Measurements from ENCODE around the gene CNNM1. TPM values are rescaled to one million over a fixed set of nuclear protein-coding genes. Genes with fewer than 3 reads are reported as not detected.
A peak's percentile ranks its signal among the peaks of the same experiment; 100 is the strongest.

Gene CNNM1
- total RNA-seq, 2 donors from 2014 or later, result 0.15 to 0.16 TPM

DNA sequence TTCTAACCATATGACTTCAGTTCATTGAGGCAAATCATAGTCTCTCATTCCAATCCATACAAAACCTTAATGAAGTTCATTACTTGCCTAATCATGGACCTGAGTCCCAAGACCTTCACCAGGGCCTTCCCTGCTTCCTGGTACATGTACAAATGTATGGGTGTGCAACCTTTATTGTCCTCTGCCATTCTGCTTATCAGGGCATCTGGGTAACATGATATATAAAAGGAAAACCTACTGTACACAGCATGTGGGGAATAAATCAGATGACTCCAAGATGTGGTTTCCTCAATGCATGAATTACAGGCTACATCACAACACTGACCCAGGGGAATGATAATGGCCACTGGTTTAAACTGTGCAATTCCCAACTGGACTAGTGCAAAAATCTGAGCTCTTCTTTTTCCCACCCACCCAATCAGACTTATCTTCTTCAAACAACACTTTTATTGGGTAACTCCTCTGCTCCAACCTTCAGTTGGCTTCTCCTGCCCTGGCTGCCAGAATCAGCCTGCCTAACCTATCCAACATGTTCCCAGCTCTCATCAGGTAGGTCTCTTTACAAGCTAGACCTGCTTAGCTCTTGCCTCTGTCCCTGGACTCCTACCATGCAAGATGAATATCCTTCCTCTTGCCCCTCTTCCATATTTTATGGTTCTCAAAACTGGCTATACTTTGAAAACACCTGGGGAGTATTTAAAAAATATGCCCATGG lies 89.9 kb downstream of the CNNM1 start:
- peaks cover 12% of the 10 kb centered on the region for H3K36me3 Mint-ChIP-seq (ENCODE audit: low read depth)
- H3K4me1 Mint-ChIP-seq, result peaks cover 7% of the 10 kb centered on the region
- no peaks in the 10 kb centered on the region for H3K27me3 Mint-ChIP-seq
- ATAC-seq (no peak), DNase-seq (no peak)
- no peak overlapping the region for H3K4me3 Mint-ChIP-seq
- no peak overlapping the region for H3K27ac Mint-ChIP-seq
- no peaks in the 10 kb centered on the region for H3K9me3 ChIP-seq (ENCODE audit: control insufficient read depth, low read length, poor library complexity, severe bottlenecking)

DNA sequence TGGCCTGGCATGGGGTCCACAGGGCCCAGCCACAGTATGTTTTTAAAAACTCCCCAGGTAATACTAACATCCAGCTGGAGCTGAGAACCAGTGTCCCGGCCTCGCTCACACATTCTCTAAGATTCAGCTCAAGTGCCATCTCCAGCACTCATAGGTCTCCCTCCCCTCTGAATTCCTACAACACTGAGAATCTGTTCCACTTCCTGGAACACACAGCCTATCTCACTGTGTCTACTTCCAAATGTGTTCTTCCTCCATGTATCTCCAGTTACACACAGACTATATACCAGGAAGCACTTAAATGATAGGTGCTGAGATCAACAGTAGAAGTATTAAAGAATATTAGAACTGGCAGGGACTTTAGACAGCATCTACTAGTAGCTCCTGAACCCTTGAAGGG lies 90.5 kb downstream of the CNNM1 start:
- DNase-seq (no peak), ATAC-seq (no peak)
- H3K27ac Mint-ChIP-seq, result no peak overlapping the region
- no peaks in the 10 kb centered on the region for H3K9me3 ChIP-seq (ENCODE audit: control insufficient read depth, low read length, poor library complexity, severe bottlenecking)
- no peak overlapping the region for H3K4me3 Mint-ChIP-seq
- peaks cover 7% of the 10 kb centered on the region for H3K4me1 Mint-ChIP-seq
- peaks cover 12% of the 10 kb centered on the region for H3K36me3 Mint-ChIP-seq (ENCODE audit: low read depth)
- H3K27me3 Mint-ChIP-seq, result no peaks in the 10 kb centered on the region

DNA sequence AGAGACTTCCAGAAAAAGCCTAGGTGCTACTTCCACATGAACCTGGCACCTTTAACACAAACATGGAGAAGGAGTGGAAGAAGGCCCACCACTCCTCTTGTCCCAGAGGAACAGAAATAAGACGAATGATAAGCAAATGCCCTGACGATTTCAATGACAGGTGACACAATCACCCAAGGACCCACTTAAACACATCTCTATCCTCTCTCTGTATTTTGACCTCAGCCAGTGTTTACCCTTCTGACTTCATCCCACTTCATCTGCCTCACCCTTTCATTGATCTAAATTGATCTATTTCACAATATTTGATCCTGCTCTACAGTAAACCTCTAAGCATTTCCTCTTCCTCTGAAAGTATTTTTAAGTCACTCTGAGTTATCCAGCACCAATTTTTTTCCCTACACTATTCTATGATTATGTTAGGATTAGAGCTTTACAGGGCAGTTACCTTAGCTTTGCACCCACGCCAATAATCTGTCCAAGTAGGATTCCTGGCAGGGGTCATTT lies 92.1 kb downstream of the CNNM1 start:
- Mint-ChIP-seq H3K4me3 (no peak overlapping the region), H3K27me3 (no peaks in the 10 kb centered on the region), H3K36me3 (ENCODE audit: low read depth) (peaks cover 22% of the 10 kb centered on the region), H3K27ac (no peak overlapping the region), H3K4me1 (peaks cover 20% of the 10 kb centered on the region)
- H3K9me3 ChIP-seq (ENCODE audit: control insufficient read depth, low read length, poor library complexity, severe bottlenecking), result no peaks in the 10 kb centered on the region
- no peak for DNase-seq
- no peak for ATAC-seq

DNA sequence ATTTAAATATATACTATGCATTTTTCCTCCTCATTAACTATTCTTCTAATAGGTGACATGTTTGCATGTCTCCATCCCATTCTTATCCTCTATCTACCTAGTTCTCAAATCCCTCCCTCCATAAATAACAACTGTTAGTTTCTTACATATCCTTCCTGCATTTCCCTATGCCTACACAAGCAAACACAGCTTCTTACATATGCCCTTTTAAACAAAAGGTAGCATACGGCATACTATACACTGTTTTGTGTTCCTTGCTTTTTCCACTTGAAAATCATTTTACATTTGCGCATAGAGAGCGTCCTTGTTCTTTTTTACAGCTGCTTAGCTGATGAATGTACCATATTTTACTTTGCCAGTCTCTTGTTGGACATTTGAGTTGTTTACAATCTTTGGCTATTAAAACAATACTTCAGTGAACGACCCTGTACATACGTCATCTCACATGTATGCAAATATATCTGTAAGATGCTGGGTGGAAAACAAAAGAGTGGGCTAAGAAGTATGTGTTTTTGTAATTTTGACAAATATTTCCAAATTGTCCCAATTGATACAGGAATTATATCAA lies 93.5 kb downstream of the CNNM1 start:
- Mint-ChIP-seq H3K27ac (no peak overlapping the region), H3K4me3 (no peak overlapping the region), H3K36me3 (ENCODE audit: low read depth) (peaks cover 22% of the 10 kb centered on the region), H3K27me3 (no peaks in the 10 kb centered on the region), H3K4me1 (peaks cover 20% of the 10 kb centered on the region)
- DNase-seq (no peak), ATAC-seq (no peak)
- no peaks in the 10 kb centered on the region for H3K9me3 ChIP-seq (ENCODE audit: control insufficient read depth, low read length, poor library complexity, severe bottlenecking)

DNA sequence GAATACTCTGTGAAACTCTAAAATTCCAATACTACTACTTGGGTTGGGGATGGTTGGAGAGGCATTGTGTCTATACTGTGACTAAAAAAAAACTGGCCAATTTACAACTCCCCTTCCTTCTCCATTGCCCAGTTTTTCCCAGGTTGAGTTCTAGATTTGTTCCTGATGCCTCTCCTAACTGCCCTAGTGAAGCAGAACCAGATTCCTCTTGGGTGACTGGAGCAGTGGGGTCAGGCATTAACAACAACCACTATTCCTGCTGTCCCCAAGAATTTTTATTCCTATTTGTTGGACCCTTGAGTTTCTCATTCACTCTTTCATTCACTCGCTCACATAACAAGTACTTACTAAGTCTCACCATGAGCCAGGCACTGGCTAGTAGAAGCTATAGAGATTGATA lies 95.5 kb downstream of the CNNM1 start:
- no peak for DNase-seq
- peaks cover 26% of the 10 kb centered on the region for H3K4me1 Mint-ChIP-seq
- no peaks in the 10 kb centered on the region for H3K27me3 Mint-ChIP-seq
- no peak overlapping the region for H3K27ac Mint-ChIP-seq
- peaks cover 15% of the 10 kb centered on the region for H3K36me3 Mint-ChIP-seq (ENCODE audit: low read depth)
- ATAC-seq, result no peak
- no peak overlapping the region for H3K4me3 Mint-ChIP-seq
- no peaks in the 10 kb centered on the region for H3K9me3 ChIP-seq (ENCODE audit: control insufficient read depth, low read length, poor library complexity, severe bottlenecking)

GRCh38 chr10:99425204-99425603 lies 96.0 kb downstream of the CNNM1 start:
- ATAC-seq (no peak), DNase-seq (no peak)
- Mint-ChIP-seq H3K27ac (no peak overlapping the region), H3K4me3 (no peak overlapping the region), H3K36me3 (ENCODE audit: low read depth) (peaks cover 15% of the 10 kb centered on the region), H3K27me3 (no peaks in the 10 kb centered on the region), H3K4me1 (peaks cover 28% of the 10 kb centered on the region)
- H3K9me3 ChIP-seq (ENCODE audit: control insufficient read depth, low read length, poor library complexity, severe bottlenecking), result no peaks in the 10 kb centered on the region

DNA sequence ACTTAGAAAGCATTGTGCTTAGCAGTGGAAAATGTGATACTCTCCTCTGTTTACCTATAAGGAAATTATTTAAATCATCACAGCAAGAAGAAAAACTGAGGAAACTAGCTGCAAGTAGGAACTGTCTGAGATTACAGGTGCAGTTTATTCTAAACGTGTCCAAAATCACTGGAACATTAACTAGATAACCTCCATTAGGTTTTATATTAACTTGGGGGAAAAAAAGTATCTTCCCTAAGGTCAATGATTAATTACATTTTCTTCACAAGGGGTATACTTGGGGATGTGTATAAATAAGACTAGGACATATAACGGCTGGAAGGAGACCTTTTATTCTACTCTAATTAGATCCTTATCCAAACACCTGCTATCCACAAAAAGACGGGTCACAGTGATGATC lies 97.5 kb downstream of the CNNM1 start:
- DNase-seq, result no peak

GRCh38 chr10:99427566-99428190 lies 98.5 kb downstream of the CNNM1 start:
- peaks cover 10% of the 10 kb centered on the region for H3K36me3 Mint-ChIP-seq (ENCODE audit: low read depth)
- H3K4me3 Mint-ChIP-seq, result no peak overlapping the region
- H3K27ac Mint-ChIP-seq, result no peak overlapping the region
- ATAC-seq (no peak), DNase-seq (no peak)
- no peaks in the 10 kb centered on the region for H3K27me3 Mint-ChIP-seq
- peaks cover 30% of the 10 kb centered on the region for H3K4me1 Mint-ChIP-seq
- H3K9me3 ChIP-seq (ENCODE audit: control insufficient read depth, low read length, poor library complexity, severe bottlenecking), result no peaks in the 10 kb centered on the region

More for the DNA sequence above, 97.5 kb downstream of the CNNM1 start:
- Mint-ChIP-seq H3K4me1 (peaks cover 30% of the 10 kb centered on the region), H3K27ac (no peak overlapping the region), H3K27me3 (no peaks in the 10 kb centered on the region), H3K36me3 (ENCODE audit: low read depth) (peaks cover 12% of the 10 kb centered on the region), H3K4me3 (no peak overlapping the region)
- no peak for ATAC-seq
- no peaks in the 10 kb centered on the region for H3K9me3 ChIP-seq (ENCODE audit: control insufficient read depth, low read length, poor library complexity, severe bottlenecking)

DNA sequence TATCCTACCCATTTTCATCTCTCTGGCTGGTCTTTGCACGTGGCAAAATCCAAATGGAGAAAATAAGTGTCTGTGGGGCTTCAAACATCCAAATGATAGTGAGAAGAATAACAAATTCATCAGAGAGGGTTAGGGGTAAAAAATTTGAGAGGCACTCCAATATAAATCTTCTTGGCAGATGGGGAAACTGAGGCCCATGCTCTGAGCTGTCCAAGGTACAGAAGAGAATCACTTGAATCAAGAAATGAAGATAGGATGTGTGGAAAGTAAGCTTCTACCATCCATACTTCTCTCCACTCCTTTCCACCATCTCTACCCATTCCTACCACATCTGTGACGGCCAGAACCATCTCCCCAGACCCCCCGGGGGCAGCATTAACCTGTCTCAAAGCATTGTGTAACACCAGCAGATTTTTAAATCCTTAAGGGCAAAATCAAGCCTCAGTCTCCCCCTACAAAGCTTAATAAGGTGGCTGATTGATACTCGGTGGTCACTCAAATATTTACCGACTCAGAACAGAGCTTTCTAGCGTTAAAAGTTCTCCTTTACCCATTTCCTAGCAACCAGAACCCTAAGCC lies 100.5 kb downstream of the CNNM1 start:
- H3K36me3 Mint-ChIP-seq (ENCODE audit: low read depth), result peaks cover 10% of the 10 kb centered on the region
- ATAC-seq (no peak), DNase-seq (no peak)
- peaks cover 34% of the 10 kb centered on the region for H3K4me1 Mint-ChIP-seq
- peak overlapping the region; percentile 96 for H3K4me3 Mint-ChIP-seq
- no peaks in the 10 kb centered on the region for H3K27me3 Mint-ChIP-seq
- no peaks in the 10 kb centered on the region for H3K9me3 ChIP-seq (ENCODE audit: control insufficient read depth, low read length, poor library complexity, severe bottlenecking)
- peak overlapping the region; percentile 94 for H3K27ac Mint-ChIP-seq

DNA sequence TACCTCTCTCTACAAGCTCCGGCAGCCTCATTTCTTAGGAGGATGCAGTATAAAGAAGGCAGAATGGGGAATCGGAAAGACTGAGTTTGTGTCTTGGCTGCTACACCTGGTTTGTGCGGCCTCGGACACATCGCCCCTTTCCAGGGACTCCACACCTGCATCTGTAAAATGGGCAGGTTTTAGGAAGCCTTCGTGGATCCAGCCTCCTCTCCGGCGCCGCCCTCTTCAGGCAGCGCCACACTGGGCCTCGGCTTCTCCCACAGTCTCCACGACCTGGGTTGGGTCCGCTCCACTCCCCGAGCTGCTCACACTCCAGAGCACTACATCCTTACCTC lies 100.9 kb downstream of the CNNM1 start:
- H3K36me3 Mint-ChIP-seq (ENCODE audit: low read depth), result peaks cover 7% of the 10 kb centered on the region
- no peaks in the 10 kb centered on the region for H3K9me3 ChIP-seq (ENCODE audit: control insufficient read depth, low read length, poor library complexity, severe bottlenecking)
- peak overlapping the region; percentile 94 for H3K27ac Mint-ChIP-seq
- peak; percentile 4 for ATAC-seq
- H3K27me3 Mint-ChIP-seq, result no peaks in the 10 kb centered on the region
- peaks cover 32% of the 10 kb centered on the region for H3K4me1 Mint-ChIP-seq
- H3K4me3 Mint-ChIP-seq, result peak overlapping the region; percentile 96
- DNase-seq, result no peak

GRCh38 chr10:99430451-99431189 lies 101.5 kb downstream of the CNNM1 start, which contains the start of gene GOT1:
Gene GOT1 (minus strand): TSS chr10:99430624. CDS start chr10:99430565, 59 bp downstream.
- peaks cover 2% of the 10 kb centered on the region for H3K36me3 Mint-ChIP-seq (ENCODE audit: low read depth)
- peak; percentile 97 for ATAC-seq

DNA sequence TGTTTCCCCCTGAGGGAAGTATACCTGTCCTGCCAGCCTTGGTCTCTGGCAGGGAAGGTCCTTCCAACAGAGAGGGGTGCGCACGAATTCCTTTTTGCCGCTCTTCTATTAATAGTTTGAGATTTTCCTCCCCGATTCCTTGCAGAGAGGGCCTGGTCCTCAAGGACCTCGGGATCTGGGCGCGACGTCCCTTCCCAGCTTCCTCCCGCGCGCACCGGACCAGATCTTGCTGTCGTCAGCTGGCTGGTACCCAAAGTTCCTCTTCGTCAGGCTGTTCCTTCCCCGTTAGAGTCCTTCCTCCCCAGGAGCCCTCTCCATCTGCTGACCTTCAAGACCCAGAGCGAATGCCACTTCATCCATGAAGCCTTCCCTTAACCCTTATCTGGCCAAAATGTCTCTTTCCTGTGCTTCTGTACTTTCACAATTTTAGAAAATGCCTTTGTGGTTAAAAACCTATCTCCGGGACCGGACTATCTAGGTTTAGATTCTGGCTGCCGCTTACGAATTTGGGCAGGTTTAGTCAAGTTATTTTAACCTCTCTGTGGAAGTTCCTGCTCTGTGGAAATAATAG lies 102.1 kb downstream of the CNNM1 start:
- H3K36me3 Mint-ChIP-seq (ENCODE audit: low read depth), result no peaks in the 10 kb centered on the region
- H3K4me3 Mint-ChIP-seq, result peak overlapping the region; percentile 96
- no peaks in the 10 kb centered on the region for H3K9me3 ChIP-seq (ENCODE audit: control insufficient read depth, low read length, poor library complexity, severe bottlenecking)
- no peaks in the 10 kb centered on the region for H3K27me3 Mint-ChIP-seq
- H3K27ac Mint-ChIP-seq, result peak overlapping the region; percentile 94
- peaks cover 26% of the 10 kb centered on the region for H3K4me1 Mint-ChIP-seq
- DNase-seq (no peak), ATAC-seq (no peak)

More at GRCh38 chr10:99430451-99431189, 101.5 kb downstream of the CNNM1 start, which contains the start of gene GOT1:
- H3K27me3 Mint-ChIP-seq, result no peaks in the 10 kb centered on the region
- peak within 1 kb of the TSS; percentile 96 for H3K4me3 Mint-ChIP-seq
- no peaks in the 10 kb centered on the region for H3K9me3 ChIP-seq (ENCODE audit: control insufficient read depth, low read length, poor library complexity, severe bottlenecking)
- peak; percentile 84 to 86 (median 86) for DNase-seq
- H3K27ac Mint-ChIP-seq, result peak within 1 kb of the TSS; percentile 94
- peaks cover 28% of the 10 kb centered on the region for H3K4me1 Mint-ChIP-seq
